ENCODE results near the gene TCEANC2. TPM values are rescaled to one million over a fixed set of nuclear protein-coding genes. Genes with fewer than 3 reads are reported as not detected.
A peak's percentile ranks its signal among the peaks of the same experiment; 100 is the strongest.

Gene TCEANC2
- total RNA-seq, 2 experiments from 2014 or later, result 11.8 to 13.1 TPM

DNA sequence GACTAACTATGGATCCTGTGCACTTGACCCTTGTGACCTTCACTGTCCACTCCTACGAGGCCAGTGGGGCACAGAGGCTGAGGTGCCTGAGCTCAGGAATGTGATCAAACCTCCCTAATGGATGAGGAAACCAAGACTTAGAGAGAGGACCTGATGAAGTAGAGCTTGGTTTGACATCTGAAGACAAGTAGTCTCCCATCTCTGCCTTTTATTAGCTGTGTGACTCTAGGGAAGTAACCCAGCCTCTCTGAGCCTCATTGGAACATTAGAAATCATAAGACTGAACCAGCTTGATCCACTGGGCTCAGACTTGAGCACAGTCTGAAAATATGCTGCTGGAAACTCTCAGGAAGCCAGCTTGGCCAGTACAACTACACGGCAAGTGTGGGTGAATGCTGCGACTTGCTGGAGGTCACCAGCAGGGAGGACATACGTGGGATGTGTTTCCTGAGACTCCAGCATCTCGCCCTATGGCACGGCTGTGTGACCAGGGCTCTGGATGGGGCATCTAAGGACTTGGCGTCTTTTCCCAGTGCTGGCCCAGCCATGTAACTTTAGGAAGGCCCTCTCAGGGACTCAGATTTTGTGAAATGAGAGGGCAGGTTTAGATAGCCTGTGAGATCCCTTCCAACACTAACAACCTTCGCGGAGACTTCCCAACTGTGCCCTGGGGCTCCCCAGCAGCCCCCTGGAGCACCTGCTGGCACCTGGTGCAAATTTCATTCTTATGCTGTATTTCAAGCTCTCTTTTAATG is 88.9 kb downstream of the TCEANC2 start:
- no peak overlapping the region for H3K27ac Mint-ChIP-seq

DNA sequence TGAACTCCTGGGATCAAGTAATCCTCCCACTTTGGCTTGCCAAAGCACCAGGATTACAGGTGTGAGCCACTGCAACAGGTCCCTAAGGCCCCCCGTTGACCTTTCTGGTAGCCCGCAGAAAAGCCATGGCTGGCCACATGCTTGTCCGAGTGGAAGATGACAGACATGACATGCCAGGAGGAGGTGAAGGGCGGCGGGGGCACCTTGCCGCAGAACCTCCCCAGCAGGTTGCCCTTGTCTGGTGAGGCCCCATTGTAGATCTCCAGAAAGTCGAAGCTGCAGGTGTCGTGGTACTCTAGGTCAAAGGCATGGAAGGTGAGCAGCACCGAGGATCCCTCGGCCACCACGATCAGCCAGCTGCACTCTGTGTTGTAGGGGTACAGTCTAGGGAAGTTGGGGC is 91.0 kb downstream of the TCEANC2 start:
- H3K27me3 Mint-ChIP-seq, result peaks cover 3% of the 10 kb centered on the region
- no peak overlapping the region for H3K27ac Mint-ChIP-seq
- H3K36me3 Mint-ChIP-seq, result no peaks in the 10 kb centered on the region
- no peak for DNase-seq
- H3K4me3 Mint-ChIP-seq, result no peak overlapping the region
- CTCF ChIA-PET, result interaction anchor here (0.5 kb wide), 1 partner anchor 122 kb away, joined by 3 read pairs; no protein-coding TSS in a partner anchor
- no peaks in the 10 kb centered on the region for H3K4me1 Mint-ChIP-seq
- no peak for ATAC-seq
- H3K9me3 Mint-ChIP-seq (ENCODE audit: low read depth), result no peaks in the 10 kb centered on the region

More for the DNA sequence above, 88.9 kb downstream of the TCEANC2 start:
- Mint-ChIP-seq H3K27me3 (no peaks in the 10 kb centered on the region), H3K36me3 (no peaks in the 10 kb centered on the region), H3K9me3 (ENCODE audit: low read depth) (no peaks in the 10 kb centered on the region), H3K4me1 (no peaks in the 10 kb centered on the region), H3K4me3 (no peak overlapping the region)
- CTCF ChIA-PET, result no interaction called here
- ATAC-seq (no peak), DNase-seq (no peak)

DNA sequence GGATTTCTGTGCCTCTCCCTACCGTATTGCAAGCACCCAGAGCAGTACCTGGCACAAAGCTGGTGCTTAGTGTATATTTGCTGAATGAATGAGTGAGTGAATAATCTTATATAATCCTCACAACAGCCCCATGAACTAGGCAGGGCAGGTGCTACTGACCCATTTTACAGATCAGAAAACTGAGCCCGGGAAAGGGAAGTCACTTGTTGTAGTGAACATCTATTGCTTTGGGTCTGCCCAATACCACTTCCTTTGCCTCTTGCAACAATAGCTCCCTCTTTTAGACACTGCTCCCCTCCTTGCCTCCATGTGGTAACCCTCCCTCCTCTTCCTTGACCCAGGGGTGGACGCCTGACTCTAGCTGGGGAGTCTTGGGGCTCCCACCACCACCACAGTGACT is 96.3 kb downstream of the TCEANC2 start:
- CTCF ChIA-PET, result interaction anchor here (0.6 kb wide), 1 partner anchor 9 kb away, joined by 3 read pairs; no protein-coding TSS in a partner anchor
- Mint-ChIP-seq H3K4me1 (peaks cover 5% of the 10 kb centered on the region), H3K27me3 (peaks cover 3% of the 10 kb centered on the region), H3K36me3 (no peaks in the 10 kb centered on the region), H3K27ac (no peak overlapping the region), H3K9me3 (ENCODE audit: low read depth) (no peaks in the 10 kb centered on the region), H3K4me3 (no peak overlapping the region)
- no peak for ATAC-seq
- DNase-seq, result no peak

DNA sequence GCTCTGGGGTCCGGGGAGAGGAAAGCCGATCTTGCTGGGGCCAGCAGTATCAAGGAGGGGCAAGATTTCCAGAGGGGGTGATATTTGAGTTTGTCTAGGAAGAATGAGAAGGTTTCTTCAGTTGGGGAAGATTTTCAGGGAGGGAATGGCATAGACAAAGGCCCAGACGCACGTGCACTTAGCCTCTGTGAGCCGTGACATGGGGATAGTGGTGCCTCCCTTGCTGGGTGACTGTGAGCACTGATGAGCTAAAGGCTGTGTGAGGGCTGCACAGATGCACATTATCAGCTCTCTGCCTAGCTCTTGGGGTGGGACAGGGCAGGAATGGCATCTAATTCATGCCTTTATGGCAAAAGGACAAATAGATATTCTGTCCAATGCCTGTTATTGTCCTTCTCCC is 97.6 kb downstream of the TCEANC2 start:
- Mint-ChIP-seq H3K36me3 (no peaks in the 10 kb centered on the region), H3K27me3 (peaks cover 3% of the 10 kb centered on the region), H3K4me3 (no peak overlapping the region), H3K27ac (no peak overlapping the region), H3K4me1 (peaks cover 5% of the 10 kb centered on the region), H3K9me3 (ENCODE audit: low read depth) (no peaks in the 10 kb centered on the region)
- no peak for ATAC-seq
- DNase-seq, result no peak
- CTCF ChIA-PET, result no interaction called here

DNA sequence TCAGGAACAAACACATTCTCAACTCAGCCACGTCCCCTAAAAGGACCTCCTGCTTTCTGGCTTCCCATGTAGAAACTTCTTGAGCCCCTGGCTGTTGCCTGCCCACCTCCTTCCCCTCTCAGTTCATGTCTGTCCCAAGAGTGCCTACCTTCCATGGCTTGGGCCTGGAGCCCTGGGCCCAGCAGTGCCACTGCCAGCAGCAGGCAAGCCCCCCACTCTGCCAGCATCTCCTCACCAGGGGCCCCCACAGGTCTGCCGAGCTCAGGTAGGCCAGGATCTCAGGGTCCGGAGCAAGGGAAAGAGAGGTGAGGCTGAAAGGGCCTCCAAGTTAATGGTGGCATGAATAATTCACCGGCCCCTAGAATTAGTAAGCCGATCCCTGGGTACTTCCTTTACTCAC is 99.3 kb downstream of the TCEANC2 start, which contains the start of gene CDCP2:
Gene CDCP2 (minus strand): TSS at position 305 of the 400 bp plus-strand sequence. CDS start 78 bp downstream, at position 227.
- H3K9me3 Mint-ChIP-seq (ENCODE audit: low read depth), result no peaks in the 10 kb centered on the region
- no peak for ATAC-seq
- CTCF ChIA-PET, result no interaction called here

DNA sequence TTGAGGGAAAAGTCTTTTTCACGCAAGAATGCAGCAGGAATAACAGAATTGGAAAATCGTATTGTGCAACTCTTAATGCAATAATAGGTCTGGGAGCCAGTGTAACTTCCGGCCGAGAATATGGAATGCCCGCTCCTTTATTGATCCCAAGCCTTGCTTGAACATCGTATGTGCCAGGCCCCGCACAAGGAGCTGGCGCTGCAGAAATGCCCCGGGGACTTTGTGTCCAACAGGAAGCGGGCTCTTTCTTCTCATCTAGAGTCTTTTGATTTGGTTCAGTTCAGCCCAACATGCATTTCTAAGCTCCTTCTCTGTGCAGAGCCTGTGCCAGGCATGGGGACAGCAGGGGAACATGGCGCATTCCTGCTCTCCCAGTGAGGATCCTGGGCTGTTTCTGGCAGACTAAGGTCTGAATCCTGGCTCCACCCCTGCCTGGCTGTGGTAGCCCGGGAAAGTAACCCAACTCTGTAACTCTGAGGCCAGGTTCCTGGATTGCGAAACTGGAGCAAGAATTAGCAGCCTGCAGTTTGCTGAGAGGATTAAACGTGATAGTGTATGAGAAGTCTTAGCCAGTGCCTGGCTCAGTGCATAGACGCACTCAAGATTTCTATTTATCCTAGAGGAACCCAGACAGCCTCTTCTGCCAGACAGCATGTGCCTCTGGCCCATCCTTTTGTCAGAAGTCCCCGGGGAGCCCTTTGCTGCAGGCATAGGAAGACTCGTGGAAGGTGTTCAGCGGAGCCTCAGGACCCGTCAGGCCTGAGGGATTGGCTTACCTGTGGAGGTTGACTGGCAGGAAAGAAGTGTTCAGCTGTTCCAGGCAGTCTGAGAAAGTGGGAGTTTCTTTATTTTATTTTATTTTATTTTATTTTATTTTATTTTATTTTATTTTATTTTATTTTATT is 100.4 kb downstream of the TCEANC2 start:
- CTCF ChIA-PET, result no interaction called here
- DNase-seq (no peak), ATAC-seq (no peak)
- Mint-ChIP-seq H3K36me3 (no peaks in the 10 kb centered on the region), H3K27me3 (no peaks in the 10 kb centered on the region), H3K4me1 (peaks cover 5% of the 10 kb centered on the region), H3K27ac (no peak overlapping the region), H3K4me3 (no peak overlapping the region), H3K9me3 (ENCODE audit: low read depth) (no peaks in the 10 kb centered on the region)

More for the DNA sequence above, 99.3 kb downstream of the TCEANC2 start, which contains the start of gene CDCP2:
- Mint-ChIP-seq H3K36me3 (no peaks in the 10 kb centered on the region), H3K4me3 (no peak within 1 kb of the TSS), H3K27me3 (peaks cover 3% of the 10 kb centered on the region), H3K27ac (no peak within 1 kb of the TSS), H3K4me1 (peaks cover 5% of the 10 kb centered on the region)
- no peak for DNase-seq

Small RNAs within 50 kb of the gene (microRNA-seq; reads per million reads assigned to microRNA genes)
- 6.8 reads per million, percentile 20 among the genes with 10 or more reads in this experiment for gene MIR4781

Other genes starting within 250 kb of the TCEANC2 start
- 10 to 100 TPM; 26.1 to 35.5 TPM for gene NDC1, start 215.3 kb upstream of the TCEANC2 start, total RNA-seq
- gene YIPF1, start 163.8 kb upstream of the TCEANC2 start, total RNA-seq, result 10 to 100 TPM; 17.2 to 18.0 TPM
- not detected for gene DIO1, start 159.4 kb upstream of the TCEANC2 start, total RNA-seq
- 10 to 100 TPM; 69.3 to 82.6 TPM for gene IFT25, start 107.9 kb upstream of the TCEANC2 start, total RNA-seq
- gene LRRC42, start 107.3 kb upstream of the TCEANC2 start, total RNA-seq, result 10 to 100 TPM; 20.5 to 22.3 TPM
- gene LDLRAD1, start 35.4 kb upstream of the TCEANC2 start, total RNA-seq, result not detected
- 100 to 1,000 TPM; 165 to 171 TPM for gene TMEM59, start 404 bp upstream of the TCEANC2 start, total RNA-seq
- under 1 TPM in 1 of 2 experiments, not detected in 1; 0.09 TPM for gene CDCP2, start 99.4 kb downstream of the TCEANC2 start, total RNA-seq
- gene CYB5RL, start 146.4 kb downstream of the TCEANC2 start, total RNA-seq, result 10 to 100 TPM; 14.5 to 17.0 TPM
- gene MRPL37, start 146.6 kb downstream of the TCEANC2 start, total RNA-seq, result 100 to 1,000 TPM; 122 to 147 TPM